ENCODE data around the gene GCN1.

GCN1 gene

GRCh38 chr12:120099738-120100137 lies 94.8 kb downstream of the GCN1 start:
- no peaks in the 10 kb centered on the region for H3K27me3 ChIP-seq (ENCODE audit: control insufficient read depth in 1 of 2, insufficient read depth in 2 of 2, low read length in 2 of 2)
- H3K4me1 ChIP-seq (ENCODE audit: control insufficient read depth in 1 of 2, insufficient read depth in 2 of 2, low read length in 2 of 2), result peaks cover 1 to 28% of the 10 kb centered on the region in 2 donors
- no peak overlapping the region for H3K4me3 ChIP-seq (ENCODE audit: low read depth in 1 of 2, low read length in 2 of 2)
- no peak overlapping the region for H3K27ac ChIP-seq (ENCODE audit: low read depth, low read length)
- no peak overlapping the region for H3K9ac ChIP-seq (ENCODE audit: low read depth in 1 of 2, low read length in 2 of 2)
- H3K9me3 ChIP-seq (ENCODE audit: control insufficient read depth in 1 of 2, low read length in 2 of 2), result no peaks in the 10 kb centered on the region
- H3K36me3 ChIP-seq (ENCODE audit: control insufficient read depth in 1 of 2, insufficient read depth in 2 of 2, low read length in 2 of 2), result peaks cover 38 to 78% of the 10 kb centered on the region in 2 donors

- no peak overlapping the region for H3K27ac ChIP-seq (ENCODE audit: low read depth, low read length)
- H3K4me1 ChIP-seq (ENCODE audit: control insufficient read depth in 1 of 2, insufficient read depth in 2 of 2, low read length in 2 of 2), result peaks cover 0 to 27% of the 10 kb centered on the region in 2 donors
- no peak overlapping the region for H3K9ac ChIP-seq (ENCODE audit: low read depth in 1 of 2, low read length in 2 of 2)
- no peak overlapping the region for H3K4me3 ChIP-seq (ENCODE audit: low read depth in 1 of 2, low read length in 2 of 2)
- H3K27me3 ChIP-seq (ENCODE audit: control insufficient read depth in 1 of 2, insufficient read depth in 2 of 2, low read length in 2 of 2), result no peaks in the 10 kb centered on the region
- peaks cover 36 to 80% of the 10 kb centered on the region in 2 donors for H3K36me3 ChIP-seq (ENCODE audit: control insufficient read depth in 1 of 2, insufficient read depth in 2 of 2, low read length in 2 of 2)
- no peaks in the 10 kb centered on the region for H3K9me3 ChIP-seq (ENCODE audit: control insufficient read depth in 1 of 2, low read length in 2 of 2)
These were observed 95.6 kb downstream of the GCN1 start for GRCh38 chr12:120098756-120099470.

GRCh38 chr12:120096671-120097202 lies 97.8 kb downstream of the GCN1 start:
- Histone ChIP-seq H3K9ac (ENCODE audit: low read depth in 1 of 2, low read length in 2 of 2) (no peak overlapping the region), H3K27me3 (ENCODE audit: control insufficient read depth in 1 of 2, insufficient read depth in 2 of 2, low read length in 2 of 2) (no peaks in the 10 kb centered on the region), H3K9me3 (ENCODE audit: control insufficient read depth in 1 of 2, low read length in 2 of 2) (no peaks in the 10 kb centered on the region), H3K4me1 (ENCODE audit: control insufficient read depth in 1 of 2, insufficient read depth in 2 of 2, low read length in 2 of 2) (peaks cover 0 to 16% of the 10 kb centered on the region in 2 donors), H3K36me3 (ENCODE audit: control insufficient read depth in 1 of 2, insufficient read depth in 2 of 2, low read length in 2 of 2) (peaks cover 28 to 66% of the 10 kb centered on the region in 2 donors), H3K4me3 (ENCODE audit: low read depth in 1 of 2, low read length in 2 of 2) (no peak overlapping the region), H3K27ac (ENCODE audit: low read depth, low read length) (no peak overlapping the region)

GRCh38 chr12:120095736-120096135 lies 98.8 kb downstream of the GCN1 start:
- Histone ChIP-seq H3K9ac (ENCODE audit: low read depth in 1 of 2, low read length in 2 of 2) (no peak overlapping the region), H3K36me3 (ENCODE audit: control insufficient read depth in 1 of 2, insufficient read depth in 2 of 2, low read length in 2 of 2) (peaks cover 28 to 65% of the 10 kb centered on the region in 2 donors), H3K4me1 (ENCODE audit: control insufficient read depth in 1 of 2, insufficient read depth in 2 of 2, low read length in 2 of 2) (peaks cover 0 to 6% of the 10 kb centered on the region in 2 donors), H3K27me3 (ENCODE audit: control insufficient read depth in 1 of 2, insufficient read depth in 2 of 2, low read length in 2 of 2) (no peaks in the 10 kb centered on the region), H3K4me3 (ENCODE audit: low read depth in 1 of 2, low read length in 2 of 2) (no peak overlapping the region), H3K9me3 (ENCODE audit: control insufficient read depth in 1 of 2, low read length in 2 of 2) (no peaks in the 10 kb centered on the region), H3K27ac (ENCODE audit: low read depth, low read length) (no peak overlapping the region)

- Histone ChIP-seq H3K4me3 (ENCODE audit: low read depth in 1 of 2, low read length in 2 of 2) (no peak overlapping the region), H3K27ac (ENCODE audit: low read depth, low read length) (no peak overlapping the region), H3K4me1 (ENCODE audit: control insufficient read depth in 1 of 2, insufficient read depth in 2 of 2, low read length in 2 of 2) (peaks cover 0 to 3% of the 10 kb centered on the region in 2 donors), H3K9me3 (ENCODE audit: control insufficient read depth in 1 of 2, low read length in 2 of 2) (no peaks in the 10 kb centered on the region), H3K36me3 (ENCODE audit: control insufficient read depth in 1 of 2, insufficient read depth in 2 of 2, low read length in 2 of 2) (peaks cover 28 to 62% of the 10 kb centered on the region in 2 donors), H3K27me3 (ENCODE audit: control insufficient read depth in 1 of 2, insufficient read depth in 2 of 2, low read length in 2 of 2) (no peaks in the 10 kb centered on the region), H3K9ac (ENCODE audit: low read depth in 1 of 2, low read length in 2 of 2) (no peak overlapping the region)
These were observed 99.2 kb downstream of the GCN1 start for GRCh38 chr12:120095331-120095730.

- Histone ChIP-seq H3K27me3 (ENCODE audit: control insufficient read depth in 1 of 2, insufficient read depth in 2 of 2, low read length in 2 of 2) (no peaks in the 10 kb centered on the region), H3K4me3 (ENCODE audit: low read depth in 1 of 2, low read length in 2 of 2) (no peak overlapping the region), H3K9ac (ENCODE audit: low read depth in 1 of 2, low read length in 2 of 2) (no peak overlapping the region), H3K36me3 (ENCODE audit: control insufficient read depth in 1 of 2, insufficient read depth in 2 of 2, low read length in 2 of 2) (peaks cover 26 to 54% of the 10 kb centered on the region in 2 donors), H3K27ac (ENCODE audit: low read depth, low read length) (no peak overlapping the region), H3K4me1 (ENCODE audit: control insufficient read depth in 1 of 2, insufficient read depth in 2 of 2, low read length in 2 of 2) (no peaks in the 10 kb centered on the region), H3K9me3 (ENCODE audit: control insufficient read depth in 1 of 2, low read length in 2 of 2) (no peaks in the 10 kb centered on the region)
These were observed 100.0 kb downstream of the GCN1 start for GRCh38 chr12:120094485-120094884.

GRCh38 chr12:120093592-120094355 lies 100.7 kb downstream of the GCN1 start:
- Histone ChIP-seq H3K27me3 (ENCODE audit: control insufficient read depth in 1 of 2, insufficient read depth in 2 of 2, low read length in 2 of 2) (no peaks in the 10 kb centered on the region), H3K4me3 (ENCODE audit: low read depth in 1 of 2, low read length in 2 of 2) (no peak overlapping the region), H3K36me3 (ENCODE audit: control insufficient read depth in 1 of 2, insufficient read depth in 2 of 2, low read length in 2 of 2) (peaks cover 19 to 47% of the 10 kb centered on the region in 2 donors), H3K9me3 (ENCODE audit: control insufficient read depth in 1 of 2, low read length in 2 of 2) (no peaks in the 10 kb centered on the region), H3K27ac (ENCODE audit: low read depth, low read length) (no peak overlapping the region), H3K9ac (ENCODE audit: low read depth in 1 of 2, low read length in 2 of 2) (no peak overlapping the region), H3K4me1 (ENCODE audit: control insufficient read depth in 1 of 2, insufficient read depth in 2 of 2, low read length in 2 of 2) (no peaks in the 10 kb centered on the region)

- Histone ChIP-seq H3K36me3 (ENCODE audit: control insufficient read depth in 1 of 2, insufficient read depth in 2 of 2, low read length in 2 of 2) (peaks cover 16 to 42% of the 10 kb centered on the region in 2 donors), H3K4me3 (ENCODE audit: low read depth in 1 of 2, low read length in 2 of 2) (no peak overlapping the region), H3K27ac (ENCODE audit: low read depth, low read length) (no peak overlapping the region), H3K27me3 (ENCODE audit: control insufficient read depth in 1 of 2, insufficient read depth in 2 of 2, low read length in 2 of 2) (no peaks in the 10 kb centered on the region), H3K4me1 (ENCODE audit: control insufficient read depth in 1 of 2, insufficient read depth in 2 of 2, low read length in 2 of 2) (no peaks in the 10 kb centered on the region), H3K9ac (ENCODE audit: low read depth in 1 of 2, low read length in 2 of 2) (no peak overlapping the region), H3K9me3 (ENCODE audit: control insufficient read depth in 1 of 2, low read length in 2 of 2) (no peaks in the 10 kb centered on the region)
These were observed 101.3 kb downstream of the GCN1 start for GRCh38 chr12:120093336-120093591.

GRCh38 chr12:120092551-120093335 lies 101.8 kb downstream of the GCN1 start:
- no peaks in the 10 kb centered on the region for H3K27me3 ChIP-seq (ENCODE audit: control insufficient read depth in 1 of 2, insufficient read depth in 2 of 2, low read length in 2 of 2)
- H3K9me3 ChIP-seq (ENCODE audit: control insufficient read depth in 1 of 2, low read length in 2 of 2), result no peaks in the 10 kb centered on the region
- H3K4me3 ChIP-seq (ENCODE audit: low read depth in 1 of 2, low read length in 2 of 2), result no peak overlapping the region
- H3K27ac ChIP-seq (ENCODE audit: low read depth, low read length), result no peak overlapping the region
- H3K36me3 ChIP-seq (ENCODE audit: control insufficient read depth in 1 of 2, insufficient read depth in 2 of 2, low read length in 2 of 2), result peaks cover 13 to 38% of the 10 kb centered on the region in 2 donors
- peaks cover under 1% of the 10 kb centered on the region in 2 donors for H3K4me1 ChIP-seq (ENCODE audit: control insufficient read depth in 1 of 2, insufficient read depth in 2 of 2, low read length in 2 of 2)
- no peak overlapping the region for H3K9ac ChIP-seq (ENCODE audit: low read depth in 1 of 2, low read length in 2 of 2)

Measured in duodenal mucosa (tissue), 2 donors.